OCI-LY7 (cell line): ENCODE measurements around the gene CLPSL1.

ENCODE experiments used
- EZH2phosphoT487 ChIP-seq: fragments of 200-600 bp; sonication (generic); IDR thresholded peaks from 2 replicates; pipeline ENCODE4 v1.6.1; 2018; ENCODE audit warnings: low read depth, borderline replicate concordance, mild to moderate bottlenecking, mixed run types, antibody characterized with exemption, low read length, moderate library complexity, mixed read lengths
- TF ChIP-seq, protein P1 (sequence below): fragments of 200-600 bp; sonication (generic); conservative IDR thresholded peaks from 2 replicates; pipeline ENCODE4 v1.5.1; 2014; ENCODE audit warnings: mild to moderate bottlenecking, antibody characterized with exemption, low read length, moderate library complexity, mixed read lengths

DNA sequence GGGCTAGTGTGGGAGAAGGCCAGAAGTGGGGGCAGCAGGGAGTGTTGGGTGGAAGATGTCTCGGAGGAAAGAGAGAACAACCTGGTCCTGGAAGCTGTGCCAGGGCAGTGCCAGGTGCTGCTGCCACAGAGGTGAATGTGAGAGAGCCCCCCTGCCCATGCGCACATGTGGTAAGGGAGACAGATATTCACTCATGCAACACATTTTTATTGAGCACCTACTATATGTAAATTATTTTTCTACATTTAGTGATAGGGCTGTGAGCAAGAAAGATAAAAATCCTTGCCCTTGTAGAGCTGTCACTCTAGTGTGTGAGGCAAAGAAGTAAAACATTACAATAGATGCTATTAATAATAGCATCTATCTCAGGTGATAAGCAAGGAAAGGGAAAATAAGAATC is 471 bp downstream of the CLPSL1 start:
- TF ChIP-seq, protein P1, sequence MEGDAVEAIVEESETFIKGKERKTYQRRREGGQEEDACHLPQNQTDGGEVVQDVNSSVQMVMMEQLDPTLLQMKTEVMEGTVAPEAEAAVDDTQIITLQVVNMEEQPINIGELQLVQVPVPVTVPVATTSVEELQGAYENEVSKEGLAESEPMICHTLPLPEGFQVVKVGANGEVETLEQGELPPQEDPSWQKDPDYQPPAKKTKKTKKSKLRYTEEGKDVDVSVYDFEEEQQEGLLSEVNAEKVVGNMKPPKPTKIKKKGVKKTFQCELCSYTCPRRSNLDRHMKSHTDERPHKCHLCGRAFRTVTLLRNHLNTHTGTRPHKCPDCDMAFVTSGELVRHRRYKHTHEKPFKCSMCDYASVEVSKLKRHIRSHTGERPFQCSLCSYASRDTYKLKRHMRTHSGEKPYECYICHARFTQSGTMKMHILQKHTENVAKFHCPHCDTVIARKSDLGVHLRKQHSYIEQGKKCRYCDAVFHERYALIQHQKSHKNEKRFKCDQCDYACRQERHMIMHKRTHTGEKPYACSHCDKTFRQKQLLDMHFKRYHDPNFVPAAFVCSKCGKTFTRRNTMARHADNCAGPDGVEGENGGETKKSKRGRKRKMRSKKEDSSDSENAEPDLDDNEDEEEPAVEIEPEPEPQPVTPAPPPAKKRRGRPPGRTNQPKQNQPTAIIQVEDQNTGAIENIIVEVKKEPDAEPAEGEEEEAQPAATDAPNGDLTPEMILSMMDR = no peak
- TF ChIP-seq EZH2phosphoT487 = no peak
